Loucy (cell line): Measurements from ENCODE around the gene SORBS1.

Source experiments
- CTCF ChIP-seq: fragments of 200-600 bp; sonication (generic); conservative IDR thresholded peaks from 2 replicates; pipeline ENCODE4 v1.5.1; 2014; ENCODE audit warnings: mild to moderate bottlenecking, antibody characterized with exemption, low read length
- EZH2phosphoT487 ChIP-seq: fragments of 200-600 bp; IDR thresholded peaks from 2 replicates; pipeline ENCODE4 v1.6.1; 2018; ENCODE audit warnings: antibody characterized with exemption, mild to moderate bottlenecking, moderate library complexity, borderline replicate concordance

- TF ChIP-seq CTCF: no peak
- TF ChIP-seq EZH2phosphoT487: no peak
Observed at GRCh38 chr10:95524358-95525032, 36.7 kb downstream of the SORBS1 start.
